H9 (cell line): ENCODE measurements around the gene TEX2. TPM values are rescaled to one million over a fixed set of nuclear protein-coding genes. Genes with fewer than 3 reads are reported as not detected.
A peak's percentile ranks its signal among the peaks of the same experiment; 100 is the strongest.

ENCODE experiments used
- DNase-seq: peaks from one replicate; pipeline ENCODE4 v3.0.0-alpha.2; 2017
- H2AFZ ChIP-seq: one replicate; pipeline ENCODE4 v1.6.1; 2013; ENCODE audit warnings: mild to moderate bottlenecking, low read length, control low read depth, moderate library complexity
- H2AK5ac ChIP-seq: 2 replicates; pipeline ENCODE4 v1.6.1; 2013; ENCODE audit warnings: low read length, control low read depth, mixed read lengths; ENCODE audit not compliant: insufficient read length
- H2BK120ac ChIP-seq: one replicate; pipeline ENCODE4 v1.6.1; 2013; ENCODE audit warnings: low read depth, mild to moderate bottlenecking, low read length, control low read depth, inconsistent platforms; ENCODE audit not compliant: poor library complexity, severe bottlenecking
- H2BK12ac ChIP-seq: 2 replicates; pipeline ENCODE4 v1.6.1; 2013; ENCODE audit warnings: low read length, control low read depth, mixed read lengths, low read depth; ENCODE audit not compliant: insufficient read length
- H2BK15ac ChIP-seq: 2 replicates; pipeline ENCODE4 v1.6.1; 2013; ENCODE audit warnings: low read depth, low read length, control low read depth
- H2BK20ac ChIP-seq: one replicate; pipeline ENCODE4 v1.6.1; 2013; ENCODE audit warnings: low read depth, mild to moderate bottlenecking, low read length, control low read depth, inconsistent platforms; ENCODE audit not compliant: poor library complexity, severe bottlenecking
- H2BK5ac ChIP-seq: 2 replicates; pipeline ENCODE4 v1.6.1; 2013; ENCODE audit warnings: low read length, control low read depth, mixed read lengths; ENCODE audit not compliant: insufficient read length
- H3K14ac ChIP-seq: 2 replicates; pipeline ENCODE4 v1.6.1; 2013; ENCODE audit warnings: low read length, control low read depth; ENCODE audit not compliant: insufficient read depth
- H3K18ac ChIP-seq: 2 replicates; pipeline ENCODE4 v1.6.1; 2013; ENCODE audit warnings: low read depth, mild to moderate bottlenecking, mixed read lengths, low read length, control low read depth; ENCODE audit not compliant: insufficient read length
- H3K23ac ChIP-seq: 2 replicates; pipeline ENCODE4 v1.6.1; 2013; ENCODE audit warnings: low read length, control low read depth, mixed read lengths, low read depth; ENCODE audit not compliant: insufficient read length
- H3K23me2 ChIP-seq: 2 replicates; pipeline ENCODE4 v1.6.1; 2013; ENCODE audit warnings: low read depth, mild to moderate bottlenecking, mixed read lengths, low read length, control low read depth; ENCODE audit not compliant: insufficient read length, poor library complexity, severe bottlenecking
- H3K27ac ChIP-seq: 2 replicates; pipeline ENCODE4 v1.5.1; 2013; ENCODE audit warnings: low read length, control low read depth, mixed read lengths, low read depth; ENCODE audit not compliant: insufficient read length
- H3K27me3 ChIP-seq: 2 replicates; pipeline ENCODE4 v1.6.1; 2013; ENCODE audit warnings: low read length, control low read depth, inconsistent platforms; ENCODE audit not compliant: insufficient read depth
- H3K4ac ChIP-seq: 2 replicates; pipeline ENCODE4 v1.6.1; 2013; ENCODE audit warnings: low read depth, mild to moderate bottlenecking, control low read depth, inconsistent platforms, low read length, moderate library complexity
- H3K4me1 ChIP-seq: 2 replicates; pipeline ENCODE4 v1.6.1; 2013; ENCODE audit warnings: low read length, control low read depth, inconsistent platforms; ENCODE audit not compliant: insufficient read depth
- H3K4me2 ChIP-seq: 2 replicates; pipeline ENCODE4 v1.6.1; 2013; ENCODE audit warnings: low read length, control low read depth, mixed read lengths; ENCODE audit not compliant: insufficient read length, insufficient read depth
- H3K56ac ChIP-seq: 2 replicates; pipeline ENCODE4 v1.6.1; 2013; ENCODE audit warnings: low read depth, mild to moderate bottlenecking, mixed read lengths, low read length, control low read depth; ENCODE audit not compliant: insufficient read length
- H3K79me1 ChIP-seq: 2 replicates; pipeline ENCODE4 v1.6.1; 2013; ENCODE audit warnings: low read depth, mild to moderate bottlenecking, moderate library complexity, low read length, control low read depth, inconsistent platforms; ENCODE audit not compliant: insufficient read depth, poor library complexity, severe bottlenecking
- H3K79me2 ChIP-seq: 2 replicates; pipeline ENCODE4 v1.6.1; 2013; ENCODE audit warnings: low read length, control low read depth, inconsistent platforms; ENCODE audit not compliant: insufficient read depth
- H3K9ac ChIP-seq: 2 replicates; pipeline ENCODE4 v1.6.1; 2013; ENCODE audit warnings: low read length, control low read depth, mixed read lengths; ENCODE audit not compliant: insufficient read length; ENCODE audit errors: extremely low read depth
- H3K9me3 ChIP-seq: one replicate; pipeline ENCODE4 v1.6.1; 2013; ENCODE audit warnings: low read depth, low read length, inconsistent platforms; ENCODE audit not compliant: control insufficient read depth
- H3T11ph ChIP-seq: one replicate; pipeline ENCODE4 v1.6.1; 2013; ENCODE audit warnings: mild to moderate bottlenecking, low read length, control low read depth, inconsistent platforms
- H4K20me1 ChIP-seq: one replicate; pipeline ENCODE4 v1.6.1; 2013; ENCODE audit not compliant: control insufficient read depth, insufficient read length, insufficient read depth
- H4K5ac ChIP-seq: 2 replicates; pipeline ENCODE4 v1.6.1; 2013; ENCODE audit warnings: low read depth, mild to moderate bottlenecking, mixed read lengths, low read length, control low read depth; ENCODE audit not compliant: insufficient read length
- H4K8ac ChIP-seq: replicated peaks from 2 replicates; pipeline ENCODE4 v1.6.1; 2013; ENCODE audit warnings: low read length, control low read depth, mixed read lengths, low read depth; ENCODE audit not compliant: insufficient read length
- H4K91ac ChIP-seq: 2 replicates; pipeline ENCODE4 v1.6.1; 2013; ENCODE audit warnings: low read depth, mild to moderate bottlenecking, moderate library complexity, mixed read lengths, low read length, control low read depth; ENCODE audit not compliant: insufficient read length
- H3K27ac Mint-ChIP-seq, 3 experiments: 2 replicates in 2 of 3; 3 replicates in 1 of 3; pipeline ENCODE4 v1.8.0; 2020 to 2021; ENCODE audit warnings: mixed read lengths in 3 of 3, mild to moderate bottlenecking in 1 of 3, moderate library complexity in 1 of 3
- H3K27me3 Mint-ChIP-seq: 2 replicates; pipeline ENCODE4 v1.8.0; 2021; ENCODE audit warnings: low read depth, mild to moderate bottlenecking, moderate library complexity, mixed read lengths
- H3K36me3 Mint-ChIP-seq, 3 experiments: 2 replicates in 2 of 3; 3 replicates in 1 of 3; pipeline ENCODE4 v1.8.0; 2020 to 2021; ENCODE audit warnings: low read depth in 3 of 3, mixed read lengths in 3 of 3; ENCODE audit not compliant: insufficient read depth in 1 of 3
- H3K4me1 Mint-ChIP-seq, 2 experiments: 2 replicates each; pipeline ENCODE4 v1.8.0; 2020; ENCODE audit warnings: mixed read lengths in 2 of 2
- H3K4me3 Mint-ChIP-seq, 2 experiments: 2 replicates in 1 of 2; 3 replicates in 1 of 2; pipeline ENCODE4 v1.8.0; 2020 to 2021; ENCODE audit warnings: mild to moderate bottlenecking in 2 of 2, mixed read lengths in 2 of 2, moderate library complexity in 1 of 2
- H3K9me3 Mint-ChIP-seq, 2 experiments: 2 replicates in 1 of 2; 3 replicates in 1 of 2; pipeline ENCODE4 v1.8.0; 2020; ENCODE audit warnings: mild to moderate bottlenecking in 2 of 2, mixed read lengths in 2 of 2, moderate library complexity in 1 of 2
- CTCF ChIP-seq: fragments of 200-600 bp; sonication (generic); conservative IDR thresholded peaks from 3 replicates; pipeline ENCODE4 v1.8.0; 2021; ENCODE audit warnings: antibody characterized with exemption, mild to moderate bottlenecking
- WGBS: extraction: QIAGEN DNeasy Blood & Tissue Kit; methylation state at CpG from one replicate; pipeline ENCODE4 v1.1.7; 2013; ENCODE audit warnings: missing lambda C conversion rate, low lambda C conversion rate, mixed read lengths; ENCODE audit not compliant: insufficient read length; ENCODE audit errors: extremely low coverage; 5-methylcytosine and 5-hydroxymethylcytosine counted together
- total RNA-seq: library from RNA; stranded (reverse); gene quantifications from 2 replicates; pipeline ENCODE4 v1.2.1, GENCODE V29; 2021

TEX2 gene
- total RNA-seq, 1 experiment from 2014 or later, result 12.2 TPM

GRCh38 chr17:64145751-64146417 lies 117.2 kb downstream of the TEX2 start:
- H2BK20ac ChIP-seq, result no peak overlapping the region
- H3K14ac ChIP-seq, result peak overlapping the region; percentile 91
- peak overlapping the region; percentile 94 for H3K18ac ChIP-seq
- H3K4ac ChIP-seq, result no peak overlapping the region; the same call in 1 of the 2 replicates
- no peak overlapping the region for H4K91ac ChIP-seq
- H3K79me2 ChIP-seq, result no peaks in the 10 kb centered on the region
- no CpG with 5 or more reads among the region's 51 CpGs for WGBS
- H3T11ph ChIP-seq, result no peak overlapping the region
- H3K23ac ChIP-seq, result no peak overlapping the region
- H3K79me1 ChIP-seq, result no peaks in the 10 kb centered on the region
- no peaks in the 10 kb centered on the region; a peak in 1 of 5 replicates for H3K9me3 Mint-ChIP-seq
- H3K9ac ChIP-seq, result peak overlapping the region; percentile 99
- H3K36me3 Mint-ChIP-seq, result peaks cover 0 to 16% (median 10%) of the 10 kb centered on the region in 3 experiments; a peak in 6 of 7 replicates
- TF ChIP-seq CTCF, result no peak
- peak; percentile 99 for DNase-seq
- H2BK12ac ChIP-seq, result no peak overlapping the region
- H2AK5ac ChIP-seq, result no peak overlapping the region
- peaks cover 7% of the 10 kb centered on the region for H3K23me2 ChIP-seq
- no peaks in the 10 kb centered on the region for H3K9me3 ChIP-seq
- no peak overlapping the region for H2BK120ac ChIP-seq
- no peaks in the 10 kb centered on the region for H4K20me1 ChIP-seq
- no peak overlapping the region for H3K27ac Mint-ChIP-seq
- H3K27ac ChIP-seq, result peak overlapping the region; percentile 75
- no peaks in the 10 kb centered on the region; the same call in 1 of the 2 replicates for H3K4me1 ChIP-seq
- H3K4me2 ChIP-seq, result peak overlapping the region; percentile 89
- H3K4me1 Mint-ChIP-seq, result peaks cover 16 to 21% of the 10 kb centered on the region in 2 experiments
- no peak overlapping the region for H2BK15ac ChIP-seq
- H2BK5ac ChIP-seq, result no peak overlapping the region
- peak overlapping the region; percentile 74 for H4K5ac ChIP-seq
- no peaks in the 10 kb centered on the region for H3K27me3 ChIP-seq
- no peaks in the 10 kb centered on the region; the same call in 1 of the 2 replicates for H3K27me3 Mint-ChIP-seq
- H2AFZ ChIP-seq, result no peak overlapping the region
- no peak overlapping the region for H3K4me3 Mint-ChIP-seq
- H4K8ac ChIP-seq, result no peak overlapping the region
- H3K56ac ChIP-seq, result peak overlapping the region; percentile 15
